HL-60 (cell line): Measurements from ENCODE around the gene SPATA46.

Experiments
- POLR2AphosphoS5 ChIP-seq: IDR thresholded peaks from 2 replicates; pipeline ENCODE4 v1.6.1; 2012; ENCODE audit warnings: low read depth
- TF ChIP-seq, protein P1 (sequence below): IDR thresholded peaks from one replicate; pipeline ENCODE4 v1.5.1; 2011; ENCODE audit warnings: low read length, control low read depth, inconsistent platforms; ENCODE audit not compliant: insufficient read depth

DNA sequence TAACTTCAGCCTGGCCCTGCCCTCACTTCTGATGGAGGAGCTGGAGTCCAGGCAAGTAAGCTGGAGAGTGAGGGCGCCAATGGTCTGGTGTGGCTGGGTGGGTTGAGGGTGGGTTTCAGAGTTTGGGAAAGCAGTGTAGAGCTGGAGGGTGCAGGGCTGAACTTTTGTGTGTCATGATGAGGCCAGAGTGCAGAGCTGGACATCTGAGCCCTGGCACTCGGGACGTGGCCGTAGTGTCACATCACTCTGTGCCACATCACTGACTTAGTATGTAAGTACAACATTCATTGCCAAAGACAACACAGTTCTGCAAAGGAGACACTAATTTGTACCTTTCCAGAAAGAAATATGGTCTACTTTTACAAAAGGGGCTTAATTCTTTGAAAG is 15.8 kb downstream of the SPATA46 start:
- TF ChIP-seq, protein P1, sequence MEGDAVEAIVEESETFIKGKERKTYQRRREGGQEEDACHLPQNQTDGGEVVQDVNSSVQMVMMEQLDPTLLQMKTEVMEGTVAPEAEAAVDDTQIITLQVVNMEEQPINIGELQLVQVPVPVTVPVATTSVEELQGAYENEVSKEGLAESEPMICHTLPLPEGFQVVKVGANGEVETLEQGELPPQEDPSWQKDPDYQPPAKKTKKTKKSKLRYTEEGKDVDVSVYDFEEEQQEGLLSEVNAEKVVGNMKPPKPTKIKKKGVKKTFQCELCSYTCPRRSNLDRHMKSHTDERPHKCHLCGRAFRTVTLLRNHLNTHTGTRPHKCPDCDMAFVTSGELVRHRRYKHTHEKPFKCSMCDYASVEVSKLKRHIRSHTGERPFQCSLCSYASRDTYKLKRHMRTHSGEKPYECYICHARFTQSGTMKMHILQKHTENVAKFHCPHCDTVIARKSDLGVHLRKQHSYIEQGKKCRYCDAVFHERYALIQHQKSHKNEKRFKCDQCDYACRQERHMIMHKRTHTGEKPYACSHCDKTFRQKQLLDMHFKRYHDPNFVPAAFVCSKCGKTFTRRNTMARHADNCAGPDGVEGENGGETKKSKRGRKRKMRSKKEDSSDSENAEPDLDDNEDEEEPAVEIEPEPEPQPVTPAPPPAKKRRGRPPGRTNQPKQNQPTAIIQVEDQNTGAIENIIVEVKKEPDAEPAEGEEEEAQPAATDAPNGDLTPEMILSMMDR = no peak
- TF ChIP-seq POLR2AphosphoS5 = no peak
